DND-41 (cell line): ENCODE results near the gene FITM1.

Source experiments
- EZH2 ChIP-seq: IDR thresholded peaks from 3 replicates; pipeline ENCODE4 v1.6.1; 2012; ENCODE audit warnings: borderline replicate concordance, low read depth, mild to moderate bottlenecking, moderate library complexity, low read length, inconsistent platforms; ENCODE audit not compliant: severe bottlenecking
- TF ChIP-seq, protein P1 (sequence below): IDR thresholded peaks from 2 replicates; pipeline ENCODE4 v1.5.1; 2012; ENCODE audit warnings: borderline replicate concordance, low read length, moderate library complexity, mild to moderate bottlenecking; ENCODE audit not compliant: poor library complexity, severe bottlenecking; ENCODE audit errors: extremely low read depth

DNA sequence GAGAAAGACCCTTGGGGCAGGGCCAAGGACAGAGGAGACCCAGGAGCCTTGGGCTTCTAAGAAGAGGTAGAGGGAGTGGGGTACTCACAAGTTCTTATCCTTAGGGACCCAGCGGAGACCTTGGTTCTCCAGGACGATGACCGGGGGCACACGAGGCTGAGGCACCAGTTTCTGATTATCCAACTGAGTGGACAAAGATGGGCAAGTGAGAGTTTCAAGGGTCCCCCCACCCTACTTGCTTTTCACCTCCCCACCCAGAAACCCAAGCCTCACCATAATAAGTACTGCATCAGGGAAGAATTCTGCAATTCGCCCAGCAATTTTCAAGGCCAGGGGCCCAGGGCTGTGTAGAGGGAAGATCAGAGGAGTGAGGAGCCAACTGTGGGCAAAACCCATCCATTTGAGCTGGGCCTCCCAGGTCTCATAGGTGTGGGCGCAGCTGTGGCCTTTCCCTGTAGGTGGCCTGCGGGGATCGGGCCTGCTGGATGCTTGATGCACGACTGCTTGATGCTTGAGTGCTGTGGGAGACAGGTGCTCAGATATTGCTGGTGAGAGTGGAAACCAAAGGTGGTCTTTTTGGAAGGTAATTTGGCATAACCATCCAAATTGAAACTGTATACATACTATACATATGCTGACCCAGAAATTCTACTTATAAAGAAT, 8.9 kb downstream of the FITM1 start:
- TF ChIP-seq, protein P1, sequence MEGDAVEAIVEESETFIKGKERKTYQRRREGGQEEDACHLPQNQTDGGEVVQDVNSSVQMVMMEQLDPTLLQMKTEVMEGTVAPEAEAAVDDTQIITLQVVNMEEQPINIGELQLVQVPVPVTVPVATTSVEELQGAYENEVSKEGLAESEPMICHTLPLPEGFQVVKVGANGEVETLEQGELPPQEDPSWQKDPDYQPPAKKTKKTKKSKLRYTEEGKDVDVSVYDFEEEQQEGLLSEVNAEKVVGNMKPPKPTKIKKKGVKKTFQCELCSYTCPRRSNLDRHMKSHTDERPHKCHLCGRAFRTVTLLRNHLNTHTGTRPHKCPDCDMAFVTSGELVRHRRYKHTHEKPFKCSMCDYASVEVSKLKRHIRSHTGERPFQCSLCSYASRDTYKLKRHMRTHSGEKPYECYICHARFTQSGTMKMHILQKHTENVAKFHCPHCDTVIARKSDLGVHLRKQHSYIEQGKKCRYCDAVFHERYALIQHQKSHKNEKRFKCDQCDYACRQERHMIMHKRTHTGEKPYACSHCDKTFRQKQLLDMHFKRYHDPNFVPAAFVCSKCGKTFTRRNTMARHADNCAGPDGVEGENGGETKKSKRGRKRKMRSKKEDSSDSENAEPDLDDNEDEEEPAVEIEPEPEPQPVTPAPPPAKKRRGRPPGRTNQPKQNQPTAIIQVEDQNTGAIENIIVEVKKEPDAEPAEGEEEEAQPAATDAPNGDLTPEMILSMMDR, result no peak
- no peak for TF ChIP-seq EZH2
